ENCODE data around the gene SLC9A9.

The SLC9A9 gene

DNA sequence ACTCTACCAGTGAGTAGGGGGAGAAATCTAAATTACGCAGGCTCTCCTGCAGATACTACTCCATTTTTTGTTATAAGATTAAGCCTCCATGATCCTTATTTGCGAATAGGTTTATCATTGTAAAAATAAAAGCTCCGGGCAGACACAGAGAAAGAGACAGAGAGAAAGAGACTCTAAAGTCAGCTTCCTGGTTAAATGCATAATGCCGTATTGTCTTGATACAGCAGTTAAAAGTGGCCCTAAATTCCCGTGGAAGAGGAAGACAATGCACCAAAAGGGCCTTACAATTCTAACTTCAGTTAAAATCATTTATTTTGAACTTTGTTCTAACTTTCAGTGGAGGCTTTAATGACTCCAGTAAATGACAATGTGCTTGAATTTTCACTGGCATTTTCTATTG is 98.3 kb downstream of the SLC9A9 start:
- H3K9me3 ChIP-seq (ENCODE audit: control insufficient read depth, insufficient read depth, low read length), result no peaks in the 10 kb centered on the region
- H3K4me1 ChIP-seq (ENCODE audit: insufficient read depth, low read length), result no peaks in the 10 kb centered on the region
- no peak overlapping the region for H3K9ac ChIP-seq (ENCODE audit: low read depth, low read length)
- no peaks in the 10 kb centered on the region for H3K36me3 ChIP-seq (ENCODE audit: insufficient read depth, low read length)

DNA sequence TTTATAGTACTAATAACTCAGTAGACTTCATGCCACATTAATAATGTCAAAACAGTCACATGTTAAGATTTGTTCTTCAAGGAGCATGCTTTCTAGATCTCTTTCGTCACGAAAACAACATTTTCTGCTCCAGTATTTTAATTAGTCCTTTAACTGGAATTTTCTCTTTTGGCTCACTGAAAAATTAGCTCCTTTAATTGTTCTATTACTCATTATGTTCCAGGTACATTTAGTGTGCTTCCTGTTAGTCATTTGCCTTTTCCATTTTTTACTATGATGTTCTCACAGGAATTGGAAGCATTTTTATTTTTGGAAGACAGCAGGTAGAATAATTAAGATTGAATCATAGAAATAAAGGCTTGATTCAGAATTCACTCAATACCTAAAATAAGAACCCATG is 111.2 kb downstream of the SLC9A9 start:
- Histone ChIP-seq H3K36me3 (ENCODE audit: insufficient read depth, low read length) (no peaks in the 10 kb centered on the region), H3K9ac (ENCODE audit: low read depth, low read length) (no peak overlapping the region), H3K4me1 (ENCODE audit: insufficient read depth, low read length) (no peaks in the 10 kb centered on the region), H3K9me3 (ENCODE audit: control insufficient read depth, insufficient read depth, low read length) (0 out of 2 replicates have a peak, but pooled peaks cover 2% of the 10 kb centered on the region)

DNA sequence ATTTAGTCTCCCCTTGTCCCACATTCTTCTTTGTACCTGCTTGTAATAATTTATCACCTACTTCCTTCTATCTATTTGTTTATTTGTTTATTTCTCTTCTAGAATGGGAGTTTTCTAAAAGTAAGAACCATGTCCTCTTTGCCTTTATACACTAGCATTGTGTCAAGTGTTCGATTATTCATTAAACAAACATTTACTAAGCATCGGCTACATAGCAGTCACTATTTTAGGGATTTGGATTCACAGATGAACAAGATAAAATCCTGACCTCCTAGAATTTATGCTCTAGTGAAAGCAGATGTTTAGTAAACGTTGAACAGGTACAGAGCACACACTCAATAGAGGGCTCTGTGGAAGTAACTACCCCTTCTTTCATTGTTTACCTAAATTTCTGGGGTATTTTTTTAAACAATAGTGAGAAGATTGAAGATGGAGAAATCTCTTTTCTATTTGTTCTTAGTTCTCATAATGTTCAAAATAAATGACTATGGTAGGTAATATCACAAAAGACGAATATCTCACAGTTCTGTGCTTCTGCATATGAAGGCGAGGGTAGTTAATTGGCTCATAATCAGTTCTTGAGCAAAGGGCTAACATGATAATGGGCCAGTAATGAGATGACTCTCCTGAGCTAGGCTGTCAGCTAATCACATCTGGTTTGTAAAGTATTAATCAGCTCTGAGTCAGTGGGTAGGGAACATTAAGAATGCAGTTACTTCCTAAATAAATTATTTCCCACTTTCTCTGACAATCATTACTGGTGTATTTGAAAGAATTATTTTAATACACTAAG is 111.9 kb downstream of the SLC9A9 start:
- Histone ChIP-seq H3K9ac (ENCODE audit: low read depth, low read length) (no peak overlapping the region), H3K36me3 (ENCODE audit: insufficient read depth, low read length) (no peaks in the 10 kb centered on the region)

DNA sequence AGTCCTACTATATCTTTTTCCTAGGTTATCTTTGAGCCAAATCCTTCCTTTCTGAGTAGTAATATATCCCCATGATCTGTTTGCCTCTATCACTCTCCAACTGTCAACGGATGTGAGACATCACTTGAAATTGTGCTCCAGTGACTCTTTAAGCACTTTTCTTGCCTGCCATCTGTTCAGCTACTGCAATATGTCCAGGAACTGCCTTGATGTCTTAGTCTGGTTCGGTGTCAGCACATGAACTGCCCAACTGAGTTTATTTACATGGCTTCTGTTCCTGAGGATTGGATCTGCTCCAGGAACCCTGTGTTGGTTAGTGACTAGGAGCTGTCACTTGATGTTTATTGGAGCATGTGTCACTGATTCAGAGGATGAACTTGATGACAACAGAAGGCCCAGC is 116.5 kb downstream of the SLC9A9 start:
- Histone ChIP-seq H3K36me3 (ENCODE audit: insufficient read depth, low read length) (no peaks in the 10 kb centered on the region), H3K9me3 (ENCODE audit: control insufficient read depth, insufficient read depth, low read length) (no peaks in the 10 kb centered on the region), H3K9ac (ENCODE audit: low read depth, low read length) (no peak overlapping the region), H3K4me1 (ENCODE audit: insufficient read depth, low read length) (no peaks in the 10 kb centered on the region)

More for the DNA sequence above, 111.9 kb downstream of the SLC9A9 start:
- no peaks in the 10 kb centered on the region for H3K4me1 ChIP-seq (ENCODE audit: insufficient read depth, low read length)
- H3K9me3 ChIP-seq (ENCODE audit: control insufficient read depth, insufficient read depth, low read length), result 0 out of 2 replicates have a peak, but pooled peaks cover 2% of the 10 kb centered on the region

DNA sequence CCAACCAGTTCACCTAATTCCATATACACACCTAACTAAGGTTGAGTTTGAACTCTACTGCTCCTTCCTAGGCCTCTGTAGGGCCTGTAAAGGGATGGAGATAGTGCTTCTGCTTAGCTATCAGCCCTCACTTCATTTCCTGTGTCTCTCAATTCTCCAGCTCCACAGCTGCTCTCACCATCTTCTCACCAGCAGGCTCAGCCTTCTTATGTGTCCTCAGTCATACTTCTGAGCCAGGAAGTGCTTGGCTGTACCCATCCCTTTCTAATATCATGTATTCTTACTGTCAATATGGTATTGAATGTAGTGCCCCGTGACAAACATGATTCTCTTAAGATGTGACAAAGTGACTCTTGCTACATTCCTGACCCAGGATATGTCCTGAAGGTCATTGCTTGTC is 116.9 kb downstream of the SLC9A9 start:
- no peaks in the 10 kb centered on the region for H3K36me3 ChIP-seq (ENCODE audit: insufficient read depth, low read length)
- no peaks in the 10 kb centered on the region for H3K4me1 ChIP-seq (ENCODE audit: insufficient read depth, low read length)
- no peaks in the 10 kb centered on the region for H3K9me3 ChIP-seq (ENCODE audit: control insufficient read depth, insufficient read depth, low read length)
- H3K9ac ChIP-seq (ENCODE audit: low read depth, low read length), result no peak overlapping the region

DNA sequence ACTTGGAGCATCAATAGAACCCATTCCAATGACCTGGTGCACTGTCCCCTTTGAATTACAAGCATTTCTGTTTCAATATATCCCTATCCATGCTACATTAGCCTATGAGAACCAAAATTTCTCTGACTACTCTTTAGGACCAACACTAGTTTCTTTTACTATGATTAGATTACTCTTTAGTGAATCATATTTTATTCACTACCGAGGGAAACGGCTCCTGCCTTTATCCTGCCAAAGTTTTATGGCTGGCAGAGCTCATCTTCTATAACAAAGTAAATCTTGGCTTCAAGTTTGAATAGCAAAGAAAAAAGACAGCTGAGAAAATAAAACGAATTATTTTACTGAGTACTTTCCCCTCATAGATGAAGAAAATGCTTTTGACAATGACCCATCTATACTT is 120.9 kb downstream of the SLC9A9 start:
- H3K9me3 ChIP-seq (ENCODE audit: control insufficient read depth, insufficient read depth, low read length), result no peaks in the 10 kb centered on the region
- no peaks in the 10 kb centered on the region for H3K4me1 ChIP-seq (ENCODE audit: insufficient read depth, low read length)
- H3K36me3 ChIP-seq (ENCODE audit: insufficient read depth, low read length), result no peaks in the 10 kb centered on the region
- no peak overlapping the region for H3K9ac ChIP-seq (ENCODE audit: low read depth, low read length)

DNA sequence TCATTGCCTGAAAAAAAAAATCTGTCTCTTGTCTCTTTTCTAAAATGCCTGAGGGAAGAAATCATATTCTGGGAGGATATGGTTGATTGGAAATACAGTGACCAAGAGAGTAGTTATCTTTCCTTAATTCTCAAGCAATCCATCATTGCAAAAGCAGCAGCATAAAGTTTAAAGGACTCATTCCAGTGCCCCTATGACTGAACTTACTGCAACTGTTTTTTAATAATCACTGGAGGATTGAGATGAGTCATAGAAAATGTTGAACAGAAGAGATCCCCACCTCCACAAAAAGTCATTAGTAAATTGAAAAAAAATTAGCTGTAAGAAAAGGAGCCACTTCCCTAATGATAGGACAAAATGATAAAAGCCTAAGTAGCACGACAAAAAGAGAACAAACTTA is 121.5 kb downstream of the SLC9A9 start:
- Histone ChIP-seq H3K4me1 (ENCODE audit: insufficient read depth, low read length) (no peaks in the 10 kb centered on the region), H3K9me3 (ENCODE audit: control insufficient read depth, insufficient read depth, low read length) (no peaks in the 10 kb centered on the region), H3K36me3 (ENCODE audit: insufficient read depth, low read length) (no peaks in the 10 kb centered on the region), H3K9ac (ENCODE audit: low read depth, low read length) (no peak overlapping the region)

DNA sequence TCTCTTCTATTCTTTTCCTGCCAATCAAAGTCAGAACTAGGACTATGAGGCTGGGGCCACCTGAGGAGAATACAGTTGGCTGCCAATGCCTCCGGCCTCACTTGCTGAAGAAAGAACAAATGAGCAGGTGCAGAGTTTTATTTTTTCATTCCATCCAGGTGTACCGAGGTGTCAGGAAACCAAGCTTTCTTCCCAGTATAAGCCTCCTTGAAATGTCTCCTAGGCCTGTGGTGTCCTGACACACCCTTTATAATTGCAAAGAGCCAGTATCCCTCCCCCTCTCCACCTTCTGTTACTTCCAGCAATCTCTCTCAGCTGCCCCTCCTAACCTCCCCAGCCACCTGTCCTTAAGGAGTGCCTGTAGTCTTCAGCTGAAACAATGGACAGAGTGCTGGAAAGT is 127.9 kb downstream of the SLC9A9 start:
- Histone ChIP-seq H3K36me3 (ENCODE audit: insufficient read depth, low read length) (no peaks in the 10 kb centered on the region), H3K9me3 (ENCODE audit: control insufficient read depth, insufficient read depth, low read length) (no peaks in the 10 kb centered on the region)

DNA sequence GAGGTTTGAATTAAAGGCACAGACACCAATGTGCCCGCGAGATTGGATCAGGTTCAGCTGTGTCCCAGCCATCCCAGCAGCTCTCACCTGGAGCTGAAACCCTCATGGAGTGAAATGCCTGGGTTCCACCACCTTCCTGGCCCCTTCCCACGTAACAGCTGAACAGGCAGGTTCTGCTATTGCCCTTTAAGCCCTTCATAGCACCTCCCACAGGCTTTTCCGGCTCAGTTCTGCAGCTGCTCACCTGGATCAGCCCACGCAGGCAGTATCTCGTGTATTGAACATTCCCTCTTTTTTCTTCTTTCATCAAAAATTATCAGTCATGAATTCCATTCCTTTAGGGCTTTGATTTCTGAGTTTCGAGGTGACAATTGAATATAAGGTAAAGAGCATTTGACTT is 129.8 kb downstream of the SLC9A9 start:
- Histone ChIP-seq H3K9ac (ENCODE audit: low read depth, low read length) (no peak overlapping the region), H3K36me3 (ENCODE audit: insufficient read depth, low read length) (no peaks in the 10 kb centered on the region), H3K4me1 (ENCODE audit: insufficient read depth, low read length) (no peaks in the 10 kb centered on the region), H3K9me3 (ENCODE audit: control insufficient read depth, insufficient read depth, low read length) (no peaks in the 10 kb centered on the region)

More for the DNA sequence above, 127.9 kb downstream of the SLC9A9 start:
- no peak overlapping the region for H3K9ac ChIP-seq (ENCODE audit: low read depth, low read length)
- H3K4me1 ChIP-seq (ENCODE audit: insufficient read depth, low read length), result no peaks in the 10 kb centered on the region

DNA sequence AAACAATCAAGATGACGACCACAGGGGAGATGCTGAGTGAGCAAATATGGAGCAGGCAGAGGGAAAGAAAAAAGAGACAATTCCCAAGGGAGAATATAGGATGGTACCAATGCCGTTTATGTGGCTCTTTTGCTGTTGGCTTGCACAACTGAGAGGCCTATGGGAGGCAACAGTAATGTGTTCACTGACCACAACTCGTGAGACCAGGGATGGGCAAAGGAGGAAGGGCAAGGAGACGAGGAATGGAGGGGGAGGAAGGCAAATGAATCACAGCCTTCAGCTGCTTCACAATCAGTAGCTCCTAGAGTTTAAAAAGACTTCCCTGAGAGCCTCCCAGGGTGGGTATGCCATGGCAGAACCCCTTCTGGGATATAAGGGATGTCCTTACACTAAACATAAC is 131.5 kb downstream of the SLC9A9 start:
- Histone ChIP-seq H3K9ac (ENCODE audit: low read depth, low read length) (no peak overlapping the region), H3K9me3 (ENCODE audit: control insufficient read depth, insufficient read depth, low read length) (no peaks in the 10 kb centered on the region), H3K4me1 (ENCODE audit: insufficient read depth, low read length) (no peaks in the 10 kb centered on the region), H3K36me3 (ENCODE audit: insufficient read depth, low read length) (no peaks in the 10 kb centered on the region)

DNA sequence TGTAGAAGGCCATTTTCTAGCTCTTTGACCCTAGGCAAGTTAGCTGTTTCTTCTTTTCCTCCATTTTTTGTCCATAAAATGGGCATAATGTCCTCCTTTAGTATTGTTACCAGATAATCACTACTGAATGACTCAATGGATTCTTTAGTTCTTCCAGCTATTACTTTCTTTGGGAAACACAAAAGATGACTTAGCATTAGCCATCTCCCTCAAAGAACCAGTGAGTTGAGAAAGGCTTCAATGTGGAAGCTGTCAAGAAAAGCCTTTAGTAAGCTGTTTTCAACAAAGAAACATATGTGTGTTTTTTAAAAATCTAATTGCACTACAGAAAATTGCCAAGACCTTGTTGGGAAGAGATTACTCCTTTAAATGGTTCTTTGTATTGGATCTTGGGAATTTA is 135.7 kb downstream of the SLC9A9 start:
- Histone ChIP-seq H3K4me1 (ENCODE audit: insufficient read depth, low read length) (no peaks in the 10 kb centered on the region), H3K36me3 (ENCODE audit: insufficient read depth, low read length) (no peaks in the 10 kb centered on the region), H3K9ac (ENCODE audit: low read depth, low read length) (no peak overlapping the region), H3K9me3 (ENCODE audit: control insufficient read depth, insufficient read depth, low read length) (no peaks in the 10 kb centered on the region)

DNA sequence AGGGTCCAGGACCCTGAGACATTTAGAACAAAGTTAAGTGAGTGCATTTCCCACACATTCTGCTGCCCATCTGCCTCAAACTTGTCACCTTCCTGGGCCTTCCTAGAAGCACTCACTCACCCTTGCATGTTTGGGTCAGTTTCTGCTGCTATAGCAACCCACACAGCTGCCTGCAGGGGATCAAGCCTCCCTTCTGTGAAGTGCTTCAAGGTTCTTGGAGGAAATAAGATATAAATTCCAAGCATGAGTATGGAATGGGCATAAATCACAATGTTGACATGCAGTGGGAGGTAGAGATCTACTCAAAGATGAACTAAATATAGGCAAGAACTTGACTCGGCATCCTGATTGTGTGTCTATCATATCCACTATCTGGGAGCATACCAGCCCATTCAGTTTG is 140.4 kb downstream of the SLC9A9 start:
- no peaks in the 10 kb centered on the region for H3K4me1 ChIP-seq (ENCODE audit: insufficient read depth, low read length)
- H3K9ac ChIP-seq (ENCODE audit: low read depth, low read length), result no peak overlapping the region
- H3K9me3 ChIP-seq (ENCODE audit: control insufficient read depth, insufficient read depth, low read length), result no peaks in the 10 kb centered on the region
- no peaks in the 10 kb centered on the region for H3K36me3 ChIP-seq (ENCODE audit: insufficient read depth, low read length)

DNA sequence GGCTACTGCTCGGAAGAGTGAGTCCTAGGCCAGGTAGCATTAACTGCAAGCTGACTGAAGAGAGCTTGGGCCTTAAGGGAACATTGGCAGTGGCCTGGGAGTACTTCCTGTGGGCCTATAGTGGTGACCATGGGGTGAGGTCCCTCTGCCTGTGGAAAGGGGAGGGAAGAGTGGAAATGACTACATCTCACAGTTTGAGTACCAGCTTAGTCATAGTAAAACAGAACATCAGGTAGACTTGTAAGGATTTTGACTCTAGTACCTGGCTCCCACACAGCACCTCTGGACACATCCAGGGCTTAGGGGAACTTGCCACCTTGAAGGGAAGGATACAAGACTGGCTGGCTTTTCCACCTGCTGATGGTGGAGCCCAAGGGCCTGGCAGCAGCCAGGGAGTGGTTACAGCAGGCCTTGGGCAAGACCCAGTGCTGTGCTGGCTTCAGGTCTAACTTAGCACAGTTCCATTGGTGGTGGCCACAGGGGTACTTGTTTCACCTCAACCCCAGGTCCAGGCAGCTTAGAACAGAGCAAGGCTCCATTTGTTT is 147.8 kb downstream of the SLC9A9 start:
- Histone ChIP-seq H3K4me1 (ENCODE audit: insufficient read depth, low read length) (no peaks in the 10 kb centered on the region), H3K9me3 (ENCODE audit: control insufficient read depth, insufficient read depth, low read length) (no peaks in the 10 kb centered on the region), H3K36me3 (ENCODE audit: insufficient read depth, low read length) (no peaks in the 10 kb centered on the region), H3K9ac (ENCODE audit: low read depth, low read length) (no peak overlapping the region)

DNA sequence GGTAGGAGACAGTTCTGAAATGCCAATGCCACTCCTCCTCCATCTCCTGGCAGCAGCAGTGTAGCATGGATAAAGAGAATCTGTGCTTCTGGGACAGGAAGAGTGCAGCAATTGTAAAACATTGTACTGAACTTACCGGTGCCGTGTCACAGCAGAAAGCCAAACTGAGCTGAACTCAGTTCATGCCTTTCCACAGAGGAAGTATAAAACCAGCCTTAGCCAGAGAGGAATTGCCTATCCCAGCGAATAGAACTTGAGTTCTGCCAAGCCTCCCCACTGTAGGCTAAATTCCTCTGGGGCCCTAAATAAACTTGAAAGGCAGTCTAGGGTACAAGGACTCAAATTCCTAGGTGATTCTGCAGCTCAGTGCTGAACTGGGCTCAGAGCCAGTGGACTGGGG is 148.8 kb downstream of the SLC9A9 start:
- Histone ChIP-seq H3K9ac (ENCODE audit: low read depth, low read length) (no peak overlapping the region), H3K4me1 (ENCODE audit: insufficient read depth, low read length) (no peaks in the 10 kb centered on the region), H3K36me3 (ENCODE audit: insufficient read depth, low read length) (no peaks in the 10 kb centered on the region), H3K9me3 (ENCODE audit: control insufficient read depth, insufficient read depth, low read length) (no peaks in the 10 kb centered on the region)

DNA sequence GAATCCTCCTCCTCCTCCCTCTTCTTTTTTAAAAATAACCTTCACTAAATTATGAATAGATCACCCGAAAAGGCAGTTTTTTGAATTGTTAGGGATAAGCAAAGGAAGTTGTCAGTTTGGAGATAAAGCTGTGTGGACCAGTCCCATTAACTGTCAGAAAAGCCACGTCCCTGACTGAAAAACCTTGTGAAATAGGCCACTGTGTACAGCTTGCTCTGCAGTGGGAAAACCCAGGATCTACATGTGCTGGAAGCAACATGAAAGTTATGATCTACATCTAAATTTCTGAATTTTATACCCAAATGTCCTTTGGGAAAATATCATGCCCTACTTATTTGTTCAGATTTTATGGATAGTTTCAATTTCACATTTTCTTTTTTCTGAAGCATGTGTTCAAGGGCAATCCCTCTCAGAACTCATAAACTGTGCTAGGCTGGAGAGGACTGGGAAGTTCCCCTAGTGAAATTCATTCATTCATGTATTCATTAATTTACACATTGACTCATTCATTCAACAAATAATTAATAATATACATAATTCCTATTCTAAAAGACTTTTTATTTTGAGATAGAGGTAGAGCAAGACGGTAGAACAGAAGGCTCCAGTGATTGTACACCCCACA is 149.5 kb downstream of the SLC9A9 start:
- Histone ChIP-seq H3K9me3 (ENCODE audit: control insufficient read depth, insufficient read depth, low read length) (no peaks in the 10 kb centered on the region), H3K36me3 (ENCODE audit: insufficient read depth, low read length) (no peaks in the 10 kb centered on the region), H3K9ac (ENCODE audit: low read depth, low read length) (no peak overlapping the region), H3K4me1 (ENCODE audit: insufficient read depth, low read length) (no peaks in the 10 kb centered on the region)
